ENCODE measurements around the gene PRRC2B. TPM values are rescaled to one million over a fixed set of nuclear protein-coding genes. Genes with fewer than 3 reads are reported as not detected.

Gene PRRC2B
- total RNA-seq, 6 experiments from 2014 or later = 53.7 to 82.6 (median 57.3) TPM

- Histone ChIP-seq H3K36me3 (peaks cover 0 to 48% (median 25%) of the 10 kb centered on the region in 4 donors), H3K27ac (no peak overlapping the region), H3K4me1 (no peaks in the 10 kb centered on the region), H3K4me3 (no peak overlapping the region), H3K27me3 (no peaks in the 10 kb centered on the region), H3K9me3 (no peaks in the 10 kb centered on the region)
- TF ChIP-seq CTCF (IDR thresholded peaks at IDR 0.05) (no peak), POLR2A (IDR thresholded peaks at IDR 0.05) (no peak)
- intact Hi-C loops (cut with DNase I) = no loop called here
- DNase-seq (no peak), ATAC-seq (peak in 1 of 4 donors; percentile 54)
- WGBS (ENCODE audit: insufficient coverage, low coverage, low lambda C conversion rate, missing lambda C conversion rate) = 77% methylated on average over 6 of the region's 15 CpGs
Measured at GRCh38 chr9:131432597-131433301, 38.9 kb downstream of the PRRC2B start.

DNA sequence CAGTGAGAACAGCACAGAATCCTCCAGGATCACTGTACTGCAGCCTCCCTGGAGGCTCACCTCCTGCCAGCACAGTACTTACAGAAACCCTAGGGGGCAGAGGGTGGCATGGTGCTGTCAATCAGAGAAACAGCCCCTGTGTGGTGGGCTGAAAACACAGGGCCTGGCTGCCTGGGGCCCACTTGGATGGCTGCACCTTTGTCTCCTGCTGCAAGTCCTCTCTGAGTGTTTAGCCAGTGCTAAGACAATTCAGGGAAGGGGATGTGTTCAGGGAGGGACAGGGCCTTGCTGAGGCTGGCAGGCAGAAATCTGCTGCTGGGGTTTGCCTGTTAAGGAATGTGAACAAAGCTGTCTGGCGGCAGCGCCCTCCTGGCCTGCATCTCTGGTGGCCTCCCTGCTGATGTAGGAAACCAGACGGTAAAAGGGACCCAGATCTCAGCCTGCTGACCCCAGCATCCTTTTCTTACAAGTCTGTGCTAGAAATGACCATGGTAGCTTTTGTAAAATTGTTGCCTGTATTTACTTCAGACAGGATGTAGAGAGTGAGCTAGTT is 39.5 kb downstream of the PRRC2B start:
- Histone ChIP-seq H3K36me3 (peaks cover 0 to 55% (median 29%) of the 10 kb centered on the region in 4 donors), H3K4me3 (no peak overlapping the region), H3K9me3 (no peaks in the 10 kb centered on the region), H3K4me1 (no peaks in the 10 kb centered on the region), H3K27me3 (no peaks in the 10 kb centered on the region), H3K27ac (no peak overlapping the region)
- intact Hi-C loops (cut with DNase I) = no loop called here
- TF ChIP-seq CTCF (IDR thresholded peaks at IDR 0.05) = no peak
- TF ChIP-seq POLR2A (IDR thresholded peaks at IDR 0.05) = no peak
- WGBS (ENCODE audit: insufficient coverage, low coverage, low lambda C conversion rate, missing lambda C conversion rate) = 100% methylated on average over 1 of the region's 3 CpGs
- peak in 1 of 4 donors; percentile 14 for ATAC-seq
- DNase-seq = no peak

DNA sequence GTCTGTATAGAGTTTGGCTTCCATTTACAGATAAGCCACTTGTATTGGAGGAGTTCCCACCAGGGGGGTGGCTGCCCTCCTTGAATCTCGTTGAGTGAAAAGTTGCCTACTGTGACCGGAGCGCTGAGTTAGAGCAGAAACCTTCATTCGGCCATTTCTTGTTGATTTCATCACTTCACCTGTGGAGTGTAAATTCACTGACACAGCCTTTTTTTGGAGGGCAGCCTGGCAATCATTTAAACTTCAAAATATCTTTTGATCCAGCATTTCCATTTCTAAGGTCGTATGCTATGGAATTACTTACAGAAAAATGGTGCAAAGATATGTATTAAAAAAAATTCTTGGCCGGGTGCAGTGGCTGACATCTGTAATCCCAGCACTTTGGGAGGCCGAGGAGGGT is 40.8 kb downstream of the PRRC2B start:
- 82% methylated on average over 7 of the region's 7 CpGs for WGBS (ENCODE audit: insufficient coverage, low coverage, low lambda C conversion rate, missing lambda C conversion rate)
- DNase-seq = no peak
- H3K36me3 ChIP-seq = peaks cover 0 to 68% (median 37%) of the 10 kb centered on the region in 4 donors
- intact Hi-C loops (cut with DNase I) = no loop called here
- no peaks in the 10 kb centered on the region for H3K27me3 ChIP-seq
- H3K9me3 ChIP-seq = no peaks in the 10 kb centered on the region
- TF ChIP-seq POLR2A (IDR thresholded peaks at IDR 0.05) = no peak
- no peak for TF ChIP-seq CTCF (IDR thresholded peaks at IDR 0.05)
- H3K4me1 ChIP-seq = no peaks in the 10 kb centered on the region
- no peak for ATAC-seq
- no peak overlapping the region for H3K27ac ChIP-seq
- no peak overlapping the region for H3K4me3 ChIP-seq

DNA sequence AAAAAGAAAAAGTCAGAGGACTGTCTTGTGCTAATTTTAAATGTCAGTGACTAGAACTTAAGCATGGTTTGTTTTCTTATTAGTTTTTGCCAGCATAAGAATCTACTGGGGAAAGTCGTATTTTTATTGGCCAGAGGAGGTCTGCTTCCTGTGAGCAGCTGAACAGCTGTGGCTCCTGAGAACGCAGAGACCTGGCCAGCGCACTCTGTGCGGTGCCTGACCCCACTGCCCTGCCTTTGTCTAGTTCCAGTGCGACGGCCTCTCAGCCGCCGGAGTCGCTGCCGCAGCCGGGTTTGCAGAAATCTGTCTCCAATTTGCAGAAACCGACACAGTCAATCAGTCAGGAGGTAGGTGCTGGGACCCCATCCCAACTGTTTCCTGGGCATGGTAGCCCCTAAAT is 42.5 kb downstream of the PRRC2B start:
- no peaks in the 10 kb centered on the region for H3K27me3 ChIP-seq
- H3K4me1 ChIP-seq = no peaks in the 10 kb centered on the region
- intact Hi-C loops (cut with DNase I) = no loop called here
- no peak overlapping the region for H3K27ac ChIP-seq
- ATAC-seq (no peak), DNase-seq (no peak)
- WGBS (ENCODE audit: insufficient coverage, low coverage, low lambda C conversion rate, missing lambda C conversion rate) = 93% methylated on average over 12 of the region's 12 CpGs
- no peak overlapping the region for H3K4me3 ChIP-seq
- no peaks in the 10 kb centered on the region for H3K9me3 ChIP-seq
- TF ChIP-seq POLR2A (IDR thresholded peaks at IDR 0.05) = no peak
- no peak for TF ChIP-seq CTCF (IDR thresholded peaks at IDR 0.05)
- peaks cover 0 to 77% (median 44%) of the 10 kb centered on the region in 4 donors for H3K36me3 ChIP-seq

Data from right lobe of liver (tissue), 6 donors.